ENCODE results near the gene RAP1GAP2.

GRCh38 chr17:2924211-2924610 is 128.0 kb downstream of the RAP1GAP2 start:
- TF ChIP-seq, protein P1, sequence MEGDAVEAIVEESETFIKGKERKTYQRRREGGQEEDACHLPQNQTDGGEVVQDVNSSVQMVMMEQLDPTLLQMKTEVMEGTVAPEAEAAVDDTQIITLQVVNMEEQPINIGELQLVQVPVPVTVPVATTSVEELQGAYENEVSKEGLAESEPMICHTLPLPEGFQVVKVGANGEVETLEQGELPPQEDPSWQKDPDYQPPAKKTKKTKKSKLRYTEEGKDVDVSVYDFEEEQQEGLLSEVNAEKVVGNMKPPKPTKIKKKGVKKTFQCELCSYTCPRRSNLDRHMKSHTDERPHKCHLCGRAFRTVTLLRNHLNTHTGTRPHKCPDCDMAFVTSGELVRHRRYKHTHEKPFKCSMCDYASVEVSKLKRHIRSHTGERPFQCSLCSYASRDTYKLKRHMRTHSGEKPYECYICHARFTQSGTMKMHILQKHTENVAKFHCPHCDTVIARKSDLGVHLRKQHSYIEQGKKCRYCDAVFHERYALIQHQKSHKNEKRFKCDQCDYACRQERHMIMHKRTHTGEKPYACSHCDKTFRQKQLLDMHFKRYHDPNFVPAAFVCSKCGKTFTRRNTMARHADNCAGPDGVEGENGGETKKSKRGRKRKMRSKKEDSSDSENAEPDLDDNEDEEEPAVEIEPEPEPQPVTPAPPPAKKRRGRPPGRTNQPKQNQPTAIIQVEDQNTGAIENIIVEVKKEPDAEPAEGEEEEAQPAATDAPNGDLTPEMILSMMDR (IDR thresholded peaks at IDR 0.05; ENCODE audit: control extremely low read depth in 1 of 3, insufficient read depth in 1 of 3, low read depth in 1 of 3, low read length in 3 of 3): no peak
- no peak for TF ChIP-seq EZH2 (IDR thresholded peaks at IDR 0.05; ENCODE audit: low read depth, low read length, severe bottlenecking)
- TF ChIP-seq PHF8 (conservative IDR thresholded peaks at IDR 0.05; ENCODE audit: low read depth, low read length): no peak
- no peak for TF ChIP-seq TCF12 (IDR thresholded peaks at IDR 0.05; ENCODE audit: low read depth, low read length)
- TF ChIP-seq ATF2 (IDR thresholded peaks at IDR 0.05; ENCODE audit: low read length): peak; percentile 84
- no peak for TF ChIP-seq POLR2AphosphoS5 (IDR thresholded peaks at IDR 0.05; ENCODE audit: low read depth, low read length)
- TF ChIP-seq RFX5 (IDR thresholded peaks at IDR 0.05; ENCODE audit: borderline replicate concordance, low read depth, low read length): no peak
- TF ChIP-seq POLR2A (IDR thresholded peaks at IDR 0.05; ENCODE audit: control extremely low read depth in 1 of 2, low read depth in 2 of 2, low read length in 2 of 2): no peak
- TF ChIP-seq, protein P2, sequence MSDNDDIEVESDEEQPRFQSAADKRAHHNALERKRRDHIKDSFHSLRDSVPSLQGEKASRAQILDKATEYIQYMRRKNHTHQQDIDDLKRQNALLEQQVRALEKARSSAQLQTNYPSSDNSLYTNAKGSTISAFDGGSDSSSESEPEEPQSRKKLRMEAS (IDR thresholded peaks at IDR 0.05): 0 out of 2 replicates have a peak, but pooled peaks have one; percentile 37
- no peak for TF ChIP-seq RBBP5 (IDR thresholded peaks at IDR 0.05; ENCODE audit: borderline replicate concordance, low read depth, low read length)
- TF ChIP-seq ZNF274 (IDR thresholded peaks at IDR 0.05; ENCODE audit: borderline replicate concordance, extremely low read depth, low read length): no peak
- peak; percentile 85; the same call in 1 of the 2 replicates for TF ChIP-seq JUND (IDR thresholded peaks at IDR 0.05; ENCODE audit: low read length)
- TF ChIP-seq EP300 (IDR thresholded peaks at IDR 0.05; ENCODE audit: borderline replicate concordance in 1 of 2, low read depth in 2 of 2, low read length in 2 of 2): no peak
- no peak for TF ChIP-seq TBP (IDR thresholded peaks at IDR 0.05; ENCODE audit: low read depth, low read length)
